ENCODE results near the gene KLHL33. TPM values are rescaled to one million over a fixed set of nuclear protein-coding genes. Genes with fewer than 3 reads are reported as not detected.

KLHL33 gene
- total and polyA plus RNA-seq, 10 of the 15 experiments (the other 5 are each of a cell fraction or from before 2014, with no cell fraction given) = 0.01 to 0.16 (median 0.04) TPM; not detected in 5

GRCh38 chr14:20377171-20377570 is 58.8 kb downstream of the KLHL33 start:
- CTCF ChIA-PET = no interaction called here
- no peaks in the 10 kb centered on the region for H4K20me1 ChIP-seq (ENCODE audit: control insufficient read depth, insufficient read depth)
- H3K36me3 ChIP-seq (ENCODE audit: control insufficient read depth in 2 of 2, insufficient read depth in 2 of 2, low read length in 1 of 2) = peaks cover 27 to 36% of the 10 kb centered on the region in 2 experiments
- TSS peak; percentile 36 for BruUV-seq (replicated peaks)
- H2AFZ ChIP-seq (ENCODE audit: control insufficient read depth, low read depth, low read length) = no peak overlapping the region
- intact Hi-C loops (cut with micrococcal nuclease; ENCODE audit: unreplicated experiment) (no loop called here), in situ Hi-C loops (cut with MboI) (no loop called here)
- no peak for FAIRE-seq
- POLR2A ChIA-PET = no interaction called here
- H3K27ac ChIP-seq (ENCODE audit: control insufficient read depth, insufficient read depth) = no peak overlapping the region
- ATAC-seq = no peak
- RAD21 ChIA-PET (ENCODE audit: unreplicated experiment) = interaction anchor here (0.6 kb wide), 1 partner anchor 33 kb away, joined by 5 read pairs; no protein-coding TSS in a partner anchor
- TF ChIP-seq NFXL1 (IDR thresholded peaks at IDR 0.05; ENCODE audit: borderline replicate concordance) (no peak), CEBPZ (IDR thresholded peaks at IDR 0.05; ENCODE audit: low read depth, low read length) (no peak), SP1 (IDR thresholded peaks at IDR 0.05; ENCODE audit: low read depth, low read length) (no peak), JUND (IDR thresholded peaks at IDR 0.05; ENCODE audit: low read depth, low read length) (no peak), KLF5 (IDR thresholded peaks at IDR 0.05; ENCODE audit: partially characterized antibody) (no peak), BMI1 (IDR thresholded peaks at IDR 0.05; ENCODE audit: borderline replicate concordance) (no peak), IRF5 (IDR thresholded peaks at IDR 0.05; ENCODE audit: borderline replicate concordance) (no peak)
- no peaks in the 10 kb centered on the region for H3K27me3 ChIP-seq (replicated peaks in 1 of 2; ENCODE audit: control insufficient read depth in 2 of 2, insufficient read depth in 2 of 2, low read length in 1 of 2)
- DNase-seq (ENCODE audit: low read depth, low spot score) = no peak
- SMC1A ChIA-PET (ENCODE audit: uncharacterized antibody, unreplicated experiment) = interaction anchor here (1.4 kb wide), 1 partner anchor 24 kb away, joined by 3 read pairs; no protein-coding TSS in a partner anchor
- no peak overlapping the region for H3K9ac ChIP-seq (ENCODE audit: control insufficient read depth, insufficient read depth, low read length)
- no peaks in the 10 kb centered on the region for H3K79me2 ChIP-seq (ENCODE audit: control insufficient read depth, insufficient read depth, low read length)
- H3K4me3 ChIP-seq = no peak overlapping the region
- no peaks in the 10 kb centered on the region for H3K9me3 ChIP-seq (replicated peaks; ENCODE audit: control insufficient read depth, insufficient read depth, low read length)
- 91% methylated on average over 2 of the region's 2 CpGs for WGBS (ENCODE audit: insufficient coverage, insufficient replicate concordance, low lambda C conversion rate, missing lambda C conversion rate)
- no peak overlapping the region for H3K4me2 ChIP-seq (ENCODE audit: control insufficient read depth, insufficient read depth)
- H3K4me1 ChIP-seq (ENCODE audit: control insufficient read depth, insufficient read depth, low read length) = no peaks in the 10 kb centered on the region

All from GM12878 (cell line).